SKM-1 treated with dmso at 0.1 percent for 144 hours (cell line): ENCODE measurements around the gene ASZ1.
"Not testable (repeated sequence)": the region's sequence is repeated elsewhere in the genome, so short reads cannot be mapped to it uniquely, and the experiment has no call there.

Experiments used
- DNase-seq: peaks from one replicate; lab custom pipeline; 2025; ENCODE audit not compliant: unreplicated experiment; lab: John Stamatoyannopoulos, UW

ASZ1 gene

DNA sequence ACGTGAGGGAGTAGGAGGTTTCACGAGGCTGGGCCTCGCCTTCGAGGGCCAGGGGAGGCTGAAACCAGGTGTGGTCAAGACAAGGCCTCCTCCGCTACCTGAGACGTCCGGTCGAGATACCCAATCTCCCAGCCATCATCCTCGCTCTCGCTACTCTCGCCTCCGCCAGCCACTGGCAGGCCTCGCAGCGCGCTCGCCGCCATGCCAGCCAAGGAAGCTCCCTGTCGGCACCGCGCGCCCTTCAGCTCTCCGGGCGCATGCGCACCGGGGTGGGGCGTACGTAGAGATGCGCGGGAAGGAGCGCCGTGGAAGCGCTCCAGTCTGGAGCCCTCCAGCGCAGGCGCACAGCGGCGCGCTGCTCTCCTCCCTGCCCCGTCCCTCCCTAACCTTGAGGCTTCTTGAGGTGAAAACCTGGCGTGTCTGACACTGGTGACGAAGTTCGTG, at the start of gene ASZ1:
ASZ1 (minus strand) TSS at position 236 of the 444 bp plus-strand sequence; CDS start at position 203, 33 bp downstream.
- no peak for DNase-seq

DNA sequence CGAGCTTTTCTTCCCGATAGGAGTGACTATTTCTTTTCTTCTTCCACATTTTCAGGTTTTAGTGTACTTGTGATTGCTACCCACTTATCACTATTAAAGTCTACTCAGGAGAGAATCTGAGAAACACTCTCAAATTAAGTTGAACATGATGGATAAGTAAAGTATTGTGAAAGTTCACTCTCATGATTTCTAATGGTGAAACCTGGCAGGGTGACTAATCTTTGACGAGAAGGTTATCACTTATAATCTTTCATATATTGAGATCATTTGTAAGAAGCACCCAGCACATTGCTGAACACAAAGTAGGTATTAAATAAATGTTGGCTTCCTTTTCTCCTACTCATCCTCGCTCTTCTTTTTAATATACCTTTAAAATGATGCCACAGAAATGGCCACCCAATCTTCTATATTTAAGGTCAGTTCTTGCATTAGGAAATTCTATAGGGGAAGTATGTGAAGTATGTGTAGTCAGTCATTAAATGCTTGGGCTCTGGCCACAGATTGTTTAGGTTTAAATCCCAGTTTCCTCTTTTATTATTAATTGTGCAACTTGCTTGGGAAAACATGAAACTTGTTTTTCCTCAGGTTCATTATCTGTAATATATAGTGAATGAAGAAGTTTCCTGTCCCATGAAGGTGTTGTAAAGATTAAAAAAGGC, 49.4 kb upstream of the ASZ1 start:
- DNase-seq, result no peak

DNA sequence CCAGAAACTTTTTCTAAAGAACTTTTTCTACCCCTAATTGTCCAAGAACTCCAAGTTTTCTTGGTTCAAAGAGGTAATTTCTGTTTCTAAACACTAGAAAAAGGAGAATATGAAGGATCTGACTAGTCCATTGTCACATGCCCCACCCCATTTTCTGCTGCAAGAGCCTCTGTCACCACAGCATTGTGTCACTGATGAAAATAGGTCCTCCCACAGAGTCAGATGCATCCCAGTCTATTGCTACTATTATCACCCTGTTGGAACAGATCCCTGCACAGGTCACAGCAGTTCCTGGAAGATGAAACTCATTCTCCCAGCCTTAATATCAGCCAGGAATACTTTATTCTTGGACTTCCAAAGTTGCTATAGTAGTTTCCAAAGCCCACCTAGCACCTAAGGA, 45.0 kb upstream of the ASZ1 start:
- DNase-seq, result no peak

- DNase-seq, result no peak
Measured at GRCh38 chr7:117470777-117471176, 43.5 kb upstream of the ASZ1 start.

- DNase-seq, result no peak
Measured at GRCh38 chr7:117468174-117468573, 40.9 kb upstream of the ASZ1 start.

DNA sequence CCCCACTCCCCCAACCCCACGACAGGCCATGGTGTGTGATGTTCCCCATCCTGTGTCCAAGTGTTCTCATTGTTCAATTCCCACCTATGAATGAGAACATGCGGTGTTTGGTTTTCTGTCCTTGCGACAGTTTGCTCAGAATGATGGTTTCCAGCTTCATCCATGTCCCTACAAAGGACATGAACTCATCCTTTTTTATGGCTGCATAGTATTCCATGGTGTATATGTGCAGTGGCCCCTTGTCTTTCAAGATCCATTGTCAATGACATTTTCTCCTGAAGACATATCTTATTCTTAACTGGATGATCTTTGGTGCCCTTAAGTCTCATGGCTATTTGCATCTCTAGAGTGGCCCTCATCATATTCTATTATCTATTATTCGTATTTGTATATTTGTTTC, 33.5 kb upstream of the ASZ1 start:
- not testable (repeated sequence) for DNase-seq

DNA sequence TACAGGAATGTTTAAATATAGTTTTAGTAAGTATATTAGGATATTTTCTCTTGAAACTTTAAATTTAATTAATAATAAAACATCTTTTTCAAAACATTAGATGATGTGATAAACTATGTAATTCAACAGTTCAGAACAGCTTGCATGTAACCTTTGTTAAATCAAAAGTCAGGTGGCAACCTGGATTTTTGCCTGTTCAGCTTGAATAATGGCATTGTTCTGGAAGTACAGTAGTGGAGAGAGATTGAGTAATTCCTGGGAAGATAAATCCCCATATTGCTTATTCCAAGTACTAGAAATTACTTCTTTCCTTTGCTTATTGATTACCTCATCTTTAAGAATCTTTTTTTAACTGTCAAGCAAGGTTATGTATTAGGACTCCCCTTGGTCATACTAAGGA, 32.4 kb upstream of the ASZ1 start:
- DNase-seq, result no peak

GRCh38 chr7:117458977-117459583, 31.8 kb upstream of the ASZ1 start:
- DNase-seq, result peak; percentile 33

GRCh38 chr7:117448655-117449054, 21.4 kb upstream of the ASZ1 start:
- no peak for DNase-seq

DNA sequence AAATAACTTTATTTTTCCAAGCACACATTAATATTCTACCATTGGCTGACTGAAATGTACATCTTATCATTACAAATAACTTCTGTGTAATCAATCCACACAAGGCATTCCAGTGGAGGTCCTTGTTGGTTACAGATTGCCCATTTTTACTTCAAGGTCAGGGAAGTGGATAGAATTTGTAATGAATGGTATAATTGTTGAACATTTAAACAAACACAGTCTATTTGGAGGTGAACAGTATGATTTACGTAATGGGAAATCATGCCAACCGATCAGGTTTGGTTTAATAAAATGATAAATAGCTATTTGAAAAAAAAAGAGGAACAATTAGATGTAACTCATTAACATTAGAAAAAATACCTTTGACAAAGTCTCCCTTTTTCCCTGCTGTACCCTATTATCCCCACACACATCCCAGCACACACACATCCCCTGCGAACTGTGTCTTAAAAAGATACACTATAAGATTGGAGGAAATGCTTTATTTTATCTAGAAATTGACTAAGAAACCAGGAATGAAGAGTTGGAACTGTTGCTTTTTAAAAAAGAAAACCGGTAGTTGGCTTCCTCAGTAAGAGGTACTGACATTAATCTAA, 19.0 kb upstream of the ASZ1 start:
- DNase-seq, result no peak

DNA sequence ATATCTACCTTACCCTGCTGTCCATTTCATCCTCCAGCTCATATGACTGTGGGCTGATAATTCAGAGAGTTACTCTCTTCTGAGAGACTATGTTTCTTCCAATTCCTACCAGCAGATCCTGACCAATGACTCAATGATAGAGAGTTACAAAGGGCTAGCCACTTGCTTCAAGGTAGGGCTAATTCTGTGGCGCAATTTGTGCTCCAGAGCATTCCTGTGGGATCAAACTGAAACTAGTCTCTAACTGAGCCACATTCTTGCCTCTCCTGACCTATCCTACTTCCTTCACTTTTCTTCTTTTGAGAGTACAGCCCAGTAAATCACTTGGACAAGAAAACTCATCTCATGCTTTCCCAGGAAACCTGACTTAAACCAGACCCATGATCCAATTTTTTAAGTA, 17.9 kb upstream of the ASZ1 start:
- DNase-seq, result no peak

DNA sequence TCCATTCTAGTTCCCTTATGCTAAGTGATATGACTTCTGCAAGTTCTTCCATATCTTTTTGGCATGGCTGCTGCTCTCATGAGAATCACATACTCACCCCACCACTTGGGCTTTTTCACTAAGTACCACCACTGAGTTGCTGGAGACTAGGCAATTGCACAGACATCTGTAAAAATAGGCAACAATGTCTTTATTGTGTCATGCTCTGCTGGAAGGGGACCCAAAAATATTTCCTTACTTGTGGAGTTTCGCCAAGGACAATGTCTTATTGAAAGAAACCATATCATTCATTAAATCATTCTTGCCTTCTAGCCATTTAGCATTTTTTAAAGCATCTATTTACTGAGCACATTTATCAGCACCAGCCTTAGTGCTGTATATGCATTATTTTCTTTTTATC, 17.4 kb upstream of the ASZ1 start:
- DNase-seq, result no peak

- DNase-seq, result no peak
Measured at GRCh38 chr7:117435475-117436043, 8.3 kb upstream of the ASZ1 start.

GRCh38 chr7:117424090-117424829, 3.0 kb downstream of the ASZ1 start:
- no peak for DNase-seq

GRCh38 chr7:117414591-117414990, 12.7 kb downstream of the ASZ1 start:
- not testable (repeated sequence) for DNase-seq

- DNase-seq, result no peak
Measured at GRCh38 chr7:117412946-117413559, 14.2 kb downstream of the ASZ1 start.

DNA sequence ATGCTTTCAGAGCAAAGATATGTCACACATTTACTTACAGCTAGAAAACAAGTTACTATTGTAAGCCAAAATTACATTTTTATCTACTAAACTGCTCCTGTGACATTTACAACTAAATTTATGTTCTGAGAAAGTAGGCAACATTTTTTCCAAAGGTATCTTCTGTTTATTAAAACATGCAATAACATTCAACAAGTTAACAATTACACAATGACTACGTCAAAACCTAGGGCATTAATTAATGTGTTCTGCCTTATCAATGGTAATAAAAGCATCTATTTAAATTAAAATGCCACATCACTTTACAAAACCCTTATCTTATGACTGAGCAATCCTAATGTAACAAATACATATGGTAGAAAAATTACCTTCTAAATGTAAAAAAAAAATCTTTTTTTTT, 14.9 kb downstream of the ASZ1 start:
- DNase-seq, result no peak

- DNase-seq, result no peak
Measured at GRCh38 chr7:117411539-117411938, 15.8 kb downstream of the ASZ1 start.

GRCh38 chr7:117408831-117409230, 18.5 kb downstream of the ASZ1 start:
- DNase-seq, result no peak

DNA sequence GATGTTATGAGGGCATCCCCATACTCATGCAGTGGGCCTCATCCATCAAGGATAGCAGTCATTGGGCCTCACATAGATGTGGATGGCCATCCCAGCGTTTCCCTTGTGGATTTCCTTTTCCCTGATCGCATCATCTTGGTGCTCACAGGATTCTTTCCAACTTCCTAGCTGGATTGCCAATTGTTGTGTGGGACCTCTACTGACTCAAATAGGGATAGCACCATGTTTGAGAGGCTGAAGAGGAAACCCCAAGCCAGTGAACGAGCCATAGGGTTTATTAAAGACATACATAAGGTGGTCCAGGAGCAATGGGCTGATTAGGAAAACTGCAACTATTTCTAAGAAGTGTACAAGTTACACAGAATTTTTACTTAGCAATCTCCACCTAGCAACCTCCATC, 21.8 kb downstream of the ASZ1 start:
- DNase-seq, result no peak

DNA sequence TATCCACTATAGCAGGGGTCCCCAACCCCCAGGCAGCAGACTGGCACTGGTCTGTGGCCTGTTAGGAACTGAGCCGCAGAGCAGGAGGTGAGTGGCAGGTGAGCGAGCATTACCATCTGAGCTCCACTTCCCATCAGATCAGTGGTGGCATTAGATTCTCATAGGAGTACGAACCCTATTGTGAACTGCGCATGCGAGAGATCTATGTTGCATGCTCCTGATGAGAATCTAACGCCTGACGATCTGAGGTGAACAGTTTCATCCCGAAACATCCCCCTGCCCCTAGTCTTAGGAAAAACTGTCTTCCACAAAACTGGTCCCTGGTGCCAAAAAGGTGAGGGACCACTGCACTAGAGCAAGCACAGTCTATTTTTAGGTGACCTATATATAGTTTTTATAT, 23.6 kb downstream of the ASZ1 start:
- DNase-seq, result no peak
